A673 (cell line): Measurements from ENCODE around the gene PPP1R26.

Experiments used
- EZH2 ChIP-seq: fragments of 200-600 bp; sonication (generic); IDR thresholded peaks from 2 replicates; pipeline ENCODE4 v1.6.1; 2017; ENCODE audit warnings: borderline replicate concordance, low read depth, mild to moderate bottlenecking, mixed read lengths, antibody characterized with exemption, low read length; ENCODE audit not compliant: poor library complexity, severe bottlenecking
- TF ChIP-seq, protein P1 (sequence below): fragments of 300-800, 200-600 bp; sonication (generic); conservative IDR thresholded peaks from 2 replicates; pipeline ENCODE4 v1.5.1; 2017; ENCODE audit warnings: low read depth, mild to moderate bottlenecking, antibody characterized with exemption, low read length, moderate library complexity, mixed read lengths

DNA sequence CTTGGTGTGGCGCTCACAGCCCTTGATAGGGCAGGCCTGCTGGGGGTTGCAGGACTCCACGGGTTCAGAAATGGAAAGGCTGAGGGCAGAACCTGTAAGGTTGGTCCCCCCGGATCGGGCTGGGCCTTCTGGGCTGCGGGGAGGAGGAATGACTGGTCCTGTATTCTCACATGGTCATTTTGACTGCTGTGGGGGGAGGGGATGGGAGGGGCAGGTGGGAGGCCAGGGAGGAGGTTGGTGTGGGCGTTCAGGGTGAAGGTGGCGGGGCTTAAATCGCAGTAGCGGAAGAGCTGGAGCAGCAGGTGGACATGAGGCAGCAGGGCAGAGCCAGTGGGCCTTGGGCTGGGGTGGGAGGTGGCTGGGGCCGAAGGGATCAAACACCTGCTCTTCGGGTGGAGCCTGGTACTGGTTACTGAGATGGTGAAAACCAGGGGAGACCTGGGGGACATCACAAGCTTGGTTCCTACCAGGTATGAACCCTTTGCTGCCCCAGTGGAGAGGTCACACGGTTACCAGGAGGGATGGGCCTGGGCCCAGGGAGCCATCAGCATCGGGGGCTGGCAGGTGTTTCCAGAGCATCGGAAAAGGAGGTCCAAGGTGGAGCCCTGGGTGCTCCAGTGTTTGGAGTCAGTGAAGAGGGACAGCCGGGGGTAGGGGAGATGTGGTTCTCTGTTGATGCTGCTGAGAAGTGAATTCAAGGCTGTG is 22.7 kb downstream of the PPP1R26 start:
- TF ChIP-seq, protein P1, sequence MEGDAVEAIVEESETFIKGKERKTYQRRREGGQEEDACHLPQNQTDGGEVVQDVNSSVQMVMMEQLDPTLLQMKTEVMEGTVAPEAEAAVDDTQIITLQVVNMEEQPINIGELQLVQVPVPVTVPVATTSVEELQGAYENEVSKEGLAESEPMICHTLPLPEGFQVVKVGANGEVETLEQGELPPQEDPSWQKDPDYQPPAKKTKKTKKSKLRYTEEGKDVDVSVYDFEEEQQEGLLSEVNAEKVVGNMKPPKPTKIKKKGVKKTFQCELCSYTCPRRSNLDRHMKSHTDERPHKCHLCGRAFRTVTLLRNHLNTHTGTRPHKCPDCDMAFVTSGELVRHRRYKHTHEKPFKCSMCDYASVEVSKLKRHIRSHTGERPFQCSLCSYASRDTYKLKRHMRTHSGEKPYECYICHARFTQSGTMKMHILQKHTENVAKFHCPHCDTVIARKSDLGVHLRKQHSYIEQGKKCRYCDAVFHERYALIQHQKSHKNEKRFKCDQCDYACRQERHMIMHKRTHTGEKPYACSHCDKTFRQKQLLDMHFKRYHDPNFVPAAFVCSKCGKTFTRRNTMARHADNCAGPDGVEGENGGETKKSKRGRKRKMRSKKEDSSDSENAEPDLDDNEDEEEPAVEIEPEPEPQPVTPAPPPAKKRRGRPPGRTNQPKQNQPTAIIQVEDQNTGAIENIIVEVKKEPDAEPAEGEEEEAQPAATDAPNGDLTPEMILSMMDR: no peak
- no peak for TF ChIP-seq EZH2
